Suprapubic skin (tissue), 3 donors: ENCODE data around the gene KANSL1.
"Not testable (repeated sequence)": the region's sequence is repeated elsewhere in the genome, so short reads cannot be mapped to it uniquely, and the experiment has no call there.

Source experiments
- EP300 ChIP-seq: sonication (generic); formaldehyde crosslinking; IDR thresholded peaks from one replicate; pipeline ENCODE4 v1.6.1; 2017; ENCODE audit warnings: antibody characterized with exemption
- TF ChIP-seq, protein P1 (sequence below), 2 donors: fragments of 200-600 bp in 1 of 2; fragments of 450-650 bp in 1 of 2; sonication (generic) in 1 of 2; IDR thresholded peaks; one replicate each; pipeline ENCODE4 v1.5.1; 2016 to 2019; ENCODE audit warnings: antibody characterized with exemption in 2 of 2, mild to moderate bottlenecking in 1 of 2, moderate library complexity in 1 of 2

DNA sequence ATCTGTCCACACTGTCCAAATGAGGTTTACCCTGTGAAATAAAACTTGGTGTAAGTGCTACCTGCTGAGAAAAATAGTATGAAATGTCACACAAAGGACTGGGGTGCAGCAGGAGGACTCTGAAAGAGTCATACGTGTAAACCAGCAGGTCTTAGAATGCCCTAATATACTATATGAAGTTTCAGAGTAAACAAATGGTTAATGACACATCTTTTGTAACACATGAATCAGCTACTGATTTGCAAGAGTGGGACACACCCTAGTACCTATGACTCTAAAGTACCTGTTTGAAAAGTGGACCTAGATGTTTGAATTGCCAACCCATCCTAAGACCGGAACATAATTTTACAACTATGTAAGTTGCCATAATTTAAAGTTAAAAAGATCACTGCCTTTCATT lies 29.8 kb upstream of the KANSL1 start:
- TF ChIP-seq, protein P1, sequence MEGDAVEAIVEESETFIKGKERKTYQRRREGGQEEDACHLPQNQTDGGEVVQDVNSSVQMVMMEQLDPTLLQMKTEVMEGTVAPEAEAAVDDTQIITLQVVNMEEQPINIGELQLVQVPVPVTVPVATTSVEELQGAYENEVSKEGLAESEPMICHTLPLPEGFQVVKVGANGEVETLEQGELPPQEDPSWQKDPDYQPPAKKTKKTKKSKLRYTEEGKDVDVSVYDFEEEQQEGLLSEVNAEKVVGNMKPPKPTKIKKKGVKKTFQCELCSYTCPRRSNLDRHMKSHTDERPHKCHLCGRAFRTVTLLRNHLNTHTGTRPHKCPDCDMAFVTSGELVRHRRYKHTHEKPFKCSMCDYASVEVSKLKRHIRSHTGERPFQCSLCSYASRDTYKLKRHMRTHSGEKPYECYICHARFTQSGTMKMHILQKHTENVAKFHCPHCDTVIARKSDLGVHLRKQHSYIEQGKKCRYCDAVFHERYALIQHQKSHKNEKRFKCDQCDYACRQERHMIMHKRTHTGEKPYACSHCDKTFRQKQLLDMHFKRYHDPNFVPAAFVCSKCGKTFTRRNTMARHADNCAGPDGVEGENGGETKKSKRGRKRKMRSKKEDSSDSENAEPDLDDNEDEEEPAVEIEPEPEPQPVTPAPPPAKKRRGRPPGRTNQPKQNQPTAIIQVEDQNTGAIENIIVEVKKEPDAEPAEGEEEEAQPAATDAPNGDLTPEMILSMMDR (IDR thresholded peaks at IDR 0.05), result not testable (repeated sequence)
- TF ChIP-seq EP300, result not testable (repeated sequence)
